HepG2 (cell line): ENCODE measurements around the gene SYVN1. TPM values are rescaled to one million over a fixed set of nuclear protein-coding genes. Genes with fewer than 3 reads are reported as not detected.

ENCODE experiments used
- BCLAF1 ChIP-seq: fragments of 450-650 bp; IDR thresholded peaks from 2 replicates; pipeline ENCODE4 v1.6.1; 2017; ENCODE audit warnings: mild to moderate bottlenecking
- FOXM1 ChIP-seq: sonication (generic); formaldehyde crosslinking; IDR thresholded peaks from 2 replicates; pipeline ENCODE4 v1.5.0; 2020; ENCODE audit warnings: missing genetic modification reagents
- GPN1 ChIP-seq: sonication (generic); formaldehyde crosslinking; IDR thresholded peaks from 2 replicates; pipeline ENCODE4 v1.5.1; 2020; ENCODE audit warnings: missing genetic modification reagents, borderline replicate concordance
- MED13 ChIP-seq: sonication (generic); formaldehyde crosslinking; IDR thresholded peaks from 2 replicates; pipeline ENCODE4 v1.5.0; 2020; ENCODE audit warnings: missing genetic modification reagents
- PAX8 ChIP-seq: sonication (generic); formaldehyde crosslinking; IDR thresholded peaks from 2 replicates; pipeline ENCODE4 v1.8.0; 2022; ENCODE audit warnings: mild to moderate bottlenecking, missing genetic modification reagents, borderline replicate concordance
- PHB2 ChIP-seq: fragments of 450-650 bp; IDR thresholded peaks from 2 replicates; pipeline ENCODE4 v1.6.1; 2018; ENCODE audit not compliant: partially characterized antibody
- ZBTB10 ChIP-seq: sonication (generic); formaldehyde crosslinking; IDR thresholded peaks from 2 replicates; pipeline ENCODE4 v1.4.0; 2020; ENCODE audit warnings: missing genetic modification reagents, borderline replicate concordance
- ZBTB7B ChIP-seq: sonication (generic); formaldehyde crosslinking; IDR thresholded peaks from 2 replicates; pipeline ENCODE4 v1.4.0; 2020; ENCODE audit warnings: missing genetic modification reagents
- ZNF263 ChIP-seq: sonication (generic); formaldehyde crosslinking; IDR thresholded peaks from 2 replicates; pipeline ENCODE4 v1.4.0; 2020; ENCODE audit warnings: missing genetic modification reagents
- ZNF503 ChIP-seq: sonication (generic); formaldehyde crosslinking; IDR thresholded peaks from 2 replicates; pipeline ENCODE4 v1.4.0; 2020; ENCODE audit warnings: missing genetic modification reagents
- ZSCAN30 ChIP-seq: sonication (generic); formaldehyde crosslinking; IDR thresholded peaks from 2 replicates; pipeline ENCODE4 v1.5.0; 2020; ENCODE audit warnings: mild to moderate bottlenecking, missing genetic modification reagents
- polyA plus RNA-seq, 8 experiments: library from polyadenylated mRNA; depleted of rRNA in 3 of 8; stranded (reverse) in 7 of 8; unstranded in 1 of 8; fragments of >200 nt; fragmentation: Illumina TruSeq in 4 of 8; extraction: Trizol in 4 of 8; gene quantifications; 2 replicates each; pipeline versions ENCODE4 v1.2.1 to v1.2.3, GENCODE V29; 2011 to 2016; ENCODE audit warnings: low read depth in 4 of 8, missing spikeins in 1 of 8, mixed read lengths in 1 of 8; ENCODE audit not compliant: insufficient read depth in 1 of 8
- total RNA-seq, 5 experiments: library from RNA; depleted of rRNA; stranded (reverse); fragments of >200 nt; fragmentation: Illumina TruSeq; extraction: Trizol; gene quantifications; 2 replicates each; pipeline ENCODE4 v1.2.3, GENCODE V29; 2016; ENCODE audit warnings: low read depth in 1 of 5
- TF ChIP-seq, protein P1 (sequence below): IDR thresholded peaks from 2 replicates; pipeline ENCODE4 v1.6.1; 2016
- TF ChIP-seq, protein P2 (sequence below): sonication (generic); formaldehyde crosslinking; conservative IDR thresholded peaks from 2 replicates; pipeline ENCODE4 v1.8.0; 2022; ENCODE audit warnings: low read depth, missing genetic modification reagents
- TF ChIP-seq, protein P3 (sequence below): IDR thresholded peaks from 2 replicates; pipeline ENCODE4 v1.6.1; 2016

SYVN1 gene
- total and polyA plus RNA-seq, 2 of the 13 experiments (the other 11 are each of a cell fraction or from before 2014, with no cell fraction given), result 10.3 to 22.5 TPM

DNA sequence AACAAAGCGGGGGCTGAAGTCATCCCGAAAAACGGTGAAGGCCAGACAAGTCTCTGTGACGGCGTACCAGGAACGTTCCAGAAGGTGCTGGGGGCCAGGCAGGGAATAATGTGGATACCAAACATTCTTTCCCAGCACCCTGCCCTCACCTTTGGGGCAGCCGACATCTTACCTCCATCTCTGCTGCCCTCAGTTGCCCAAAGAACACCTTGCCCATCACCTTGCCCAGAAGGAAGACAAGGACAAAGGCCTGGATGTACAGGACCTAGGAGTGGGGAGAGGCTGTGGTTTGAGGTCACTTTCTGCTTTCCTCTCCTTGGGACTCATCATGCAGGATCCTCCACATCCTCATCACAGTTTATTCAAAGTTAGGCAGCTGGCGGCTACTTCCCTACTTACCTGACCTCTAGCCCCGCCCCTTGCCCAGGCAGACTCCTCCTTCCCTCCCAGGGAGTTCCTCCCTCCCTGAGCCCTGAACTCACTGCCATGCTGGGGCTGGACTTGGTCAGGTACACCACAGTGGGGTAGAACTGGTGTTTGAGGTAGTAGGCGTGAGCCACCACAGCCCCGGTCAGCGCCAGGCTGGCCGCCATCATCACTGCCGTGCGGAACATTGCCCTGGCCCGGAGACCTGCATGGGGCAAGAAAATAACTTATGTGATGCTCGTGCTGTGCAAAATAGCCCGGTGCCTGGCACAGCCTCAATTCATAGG is 1.2 kb downstream of the SYVN1 start (continued):
- TF ChIP-seq, protein P1, sequence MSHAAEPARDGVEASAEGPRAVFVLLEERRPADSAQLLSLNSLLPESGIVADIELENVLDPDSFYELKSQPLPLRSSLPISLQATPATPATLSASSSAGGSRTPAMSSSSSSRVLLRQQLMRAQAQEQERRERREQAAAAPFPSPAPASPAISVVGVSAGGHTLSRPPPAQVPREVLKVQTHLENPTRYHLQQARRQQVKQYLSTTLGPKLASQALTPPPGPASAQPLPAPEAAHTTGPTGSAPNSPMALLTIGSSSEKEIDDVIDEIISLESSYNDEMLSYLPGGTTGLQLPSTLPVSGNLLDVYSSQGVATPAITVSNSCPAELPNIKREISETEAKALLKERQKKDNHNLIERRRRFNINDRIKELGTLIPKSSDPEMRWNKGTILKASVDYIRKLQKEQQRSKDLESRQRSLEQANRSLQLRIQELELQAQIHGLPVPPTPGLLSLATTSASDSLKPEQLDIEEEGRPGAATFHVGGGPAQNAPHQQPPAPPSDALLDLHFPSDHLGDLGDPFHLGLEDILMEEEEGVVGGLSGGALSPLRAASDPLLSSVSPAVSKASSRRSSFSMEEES, result no peak
- TF ChIP-seq ZNF503 (no peak), MED13 (CRISPR knock-in tag) (no peak), GPN1 (CRISPR knock-in tag) (no peak), ZBTB7B (CRISPR knock-in tag) (no peak), PAX8 (no peak), ZSCAN30 (CRISPR knock-in tag) (no peak), FOXM1 (CRISPR knock-in tag) (no peak), ZBTB10 (CRISPR knock-in tag) (no peak), ZNF263 (peak; percentile 67), BCLAF1 (no peak), PHB2 (no peak)
- TF ChIP-seq, protein P2, sequence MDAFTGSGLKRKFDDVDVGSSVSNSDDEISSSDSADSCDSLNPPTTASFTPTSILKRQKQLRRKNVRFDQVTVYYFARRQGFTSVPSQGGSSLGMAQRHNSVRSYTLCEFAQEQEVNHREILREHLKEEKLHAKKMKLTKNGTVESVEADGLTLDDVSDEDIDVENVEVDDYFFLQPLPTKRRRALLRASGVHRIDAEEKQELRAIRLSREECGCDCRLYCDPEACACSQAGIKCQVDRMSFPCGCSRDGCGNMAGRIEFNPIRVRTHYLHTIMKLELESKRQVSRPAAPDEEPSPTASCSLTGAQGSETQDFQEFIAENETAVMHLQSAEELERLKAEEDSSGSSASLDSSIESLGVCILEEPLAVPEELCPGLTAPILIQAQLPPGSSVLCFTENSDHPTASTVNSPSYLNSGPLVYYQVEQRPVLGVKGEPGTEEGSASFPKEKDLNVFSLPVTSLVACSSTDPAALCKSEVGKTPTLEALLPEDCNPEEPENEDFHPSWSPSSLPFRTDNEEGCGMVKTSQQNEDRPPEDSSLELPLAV (CRISPR knock-in tag), result no peak
- TF ChIP-seq, protein P3, sequence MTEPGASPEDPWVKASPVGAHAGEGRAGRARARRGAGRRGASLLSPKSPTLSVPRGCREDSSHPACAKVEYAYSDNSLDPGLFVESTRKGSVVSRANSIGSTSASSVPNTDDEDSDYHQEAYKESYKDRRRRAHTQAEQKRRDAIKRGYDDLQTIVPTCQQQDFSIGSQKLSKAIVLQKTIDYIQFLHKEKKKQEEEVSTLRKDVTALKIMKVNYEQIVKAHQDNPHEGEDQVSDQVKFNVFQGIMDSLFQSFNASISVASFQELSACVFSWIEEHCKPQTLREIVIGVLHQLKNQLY, result no peak
